Loucy (cell line): ENCODE data around the gene GUCA2A.

Source experiments
- CTCF ChIP-seq: fragments of 200-600 bp; sonication (generic); conservative IDR thresholded peaks from 2 replicates; pipeline ENCODE4 v1.5.1; 2014; ENCODE audit warnings: mild to moderate bottlenecking, antibody characterized with exemption, low read length
- EZH2phosphoT487 ChIP-seq: fragments of 200-600 bp; IDR thresholded peaks from 2 replicates; pipeline ENCODE4 v1.6.1; 2018; ENCODE audit warnings: antibody characterized with exemption, mild to moderate bottlenecking, moderate library complexity, borderline replicate concordance

GRCh38 chr1:42145389-42145716 is 19.2 kb downstream of the GUCA2A start:
- TF ChIP-seq EZH2phosphoT487 (no peak), CTCF (no peak)
